ENCODE results near the gene DAPK1. TPM values are rescaled to one million over a fixed set of nuclear protein-coding genes. Genes with fewer than 3 reads are reported as not detected.
"Not testable (repeated sequence)": the region's sequence is repeated elsewhere in the genome, so short reads cannot be mapped to it uniquely, and the experiment has no call there.

The DAPK1 gene
- polyA plus RNA-seq, 2 of the 4 experiments (the other 2 are of a cell fraction) = 55.2 to 67.2 TPM

GRCh38 chr9:87548159-87548558 is 50.5 kb downstream of the DAPK1 start:
- ChIA-PET CTCF (interaction anchor here (1.0 to 1.3 kb wide), 2 partner anchors 25 to 114 kb away, joined by 3 read pairs; no protein-coding TSS in a partner anchor), POLR2A (no interaction called here)
- WGBS (ENCODE audit: missing lambda C conversion rate) = 94% methylated on average over 3 of the region's 3 CpGs
- no peak overlapping the region for H3K4me2 ChIP-seq
- no peak overlapping the region for H3K4me3 ChIP-seq
- TF ChIP-seq JUN (IDR thresholded peaks at IDR 0.05) = no peak
- TF ChIP-seq HEYL (CRISPR knock-in tag; IDR thresholded peaks at IDR 0.05) = no peak
- ATAC-seq (no peak), FAIRE-seq (no peak), DNase-seq (ENCODE audit: low read depth in 1 of 2, low spot score in 1 of 2) (no peak)
- no peak overlapping the region for H3K27ac ChIP-seq
- no peaks in the 10 kb centered on the region for H3K9me3 ChIP-seq
- H3K4me1 ChIP-seq = peaks cover 31% of the 10 kb centered on the region

GRCh38 chr9:87549088-87549487 is 51.4 kb downstream of the DAPK1 start:
- DNase-seq (ENCODE audit: low read depth in 1 of 2, low spot score in 1 of 2); H3K4me2 ChIP-seq; H3K4me3 ChIP-seq; POLR2A ChIA-PET; H3K27ac ChIP-seq; ATAC-seq; FAIRE-seq; H3K9me3 ChIP-seq: not testable (repeated sequence)
- WGBS (ENCODE audit: missing lambda C conversion rate) = 98% methylated on average over 2 of the region's 2 CpGs
- H3K4me1 ChIP-seq = peaks cover 26% of the 10 kb centered on the region
- CTCF ChIA-PET = interaction anchor here (1.3 kb wide), 1 partner anchor 113 kb away, joined by 3 read pairs; no protein-coding TSS in a partner anchor

DNA sequence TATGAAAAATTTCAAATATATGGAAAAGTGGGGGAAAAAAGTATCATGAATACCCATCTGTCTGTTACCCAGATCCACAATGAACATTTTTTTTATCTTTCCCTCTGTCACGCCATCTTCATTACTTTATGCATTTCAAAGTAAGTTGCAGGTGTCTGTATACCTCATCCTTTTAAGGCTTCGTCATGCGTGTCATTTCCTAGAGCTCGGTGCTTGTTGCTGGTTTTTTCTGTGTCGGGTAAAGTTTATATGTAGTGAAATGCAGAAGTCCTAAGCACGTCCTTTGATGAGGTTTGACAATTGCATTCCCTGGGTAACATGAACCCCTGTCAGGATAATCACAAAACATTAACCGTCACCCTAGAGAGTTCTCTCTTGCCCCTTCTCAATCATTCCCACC is 52.1 kb downstream of the DAPK1 start:
- DNase-seq (ENCODE audit: low read depth in 1 of 2, low spot score in 1 of 2) (no peak), FAIRE-seq (no peak), ATAC-seq (no peak)
- no peak overlapping the region for H3K27ac ChIP-seq
- POLR2A ChIA-PET = no interaction called here
- CTCF ChIA-PET = no interaction called here
- no peaks in the 10 kb centered on the region for H3K9me3 ChIP-seq
- no peak overlapping the region for H3K4me2 ChIP-seq
- H3K4me1 ChIP-seq = peaks cover 30% of the 10 kb centered on the region
- H3K4me3 ChIP-seq = no peak overlapping the region
- 94% methylated on average over 7 of the region's 7 CpGs for WGBS (ENCODE audit: missing lambda C conversion rate)
- TF ChIP-seq CBX2 (IDR thresholded peaks at IDR 0.05; ENCODE audit: borderline replicate concordance, low read depth) = no peak
- TF ChIP-seq POLR2A (IDR thresholded peaks at IDR 0.05; ENCODE audit: low read length) = no peak
- no peak for TF ChIP-seq RCOR1 (IDR thresholded peaks at IDR 0.05; ENCODE audit: low read depth, low read length)
- TF ChIP-seq, protein P1, sequence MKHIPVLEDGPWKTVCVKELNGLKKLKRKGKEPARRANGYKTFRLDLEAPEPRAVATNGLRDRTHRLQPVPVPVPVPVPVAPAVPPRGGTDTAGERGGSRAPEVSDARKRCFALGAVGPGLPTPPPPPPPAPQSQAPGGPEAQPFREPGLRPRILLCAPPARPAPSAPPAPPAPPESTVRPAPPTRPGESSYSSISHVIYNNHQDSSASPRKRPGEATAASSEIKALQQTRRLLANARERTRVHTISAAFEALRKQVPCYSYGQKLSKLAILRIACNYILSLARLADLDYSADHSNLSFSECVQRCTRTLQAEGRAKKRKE (CRISPR knock-in tag; IDR thresholded peaks at IDR 0.05; ENCODE audit: low read depth) = no peak
- no peak for TF ChIP-seq NPAS2 (CRISPR knock-in tag; IDR thresholded peaks at IDR 0.05; ENCODE audit: borderline replicate concordance)
- no peak for TF ChIP-seq JUNB (IDR thresholded peaks at IDR 0.05)
- no peak for TF ChIP-seq ZC3H11A (IDR thresholded peaks at IDR 0.05)
- TF ChIP-seq EHMT2 (IDR thresholded peaks at IDR 0.05; ENCODE audit: low read depth) = no peak

- WGBS (ENCODE audit: missing lambda C conversion rate) = 83% methylated on average over 5 of the region's 5 CpGs
- CTCF ChIA-PET = interaction anchor here (1.1 kb wide), 1 partner anchor 112 kb away, joined by 3 read pairs; no protein-coding TSS in a partner anchor
- TF ChIP-seq ESRRA (IDR thresholded peaks at IDR 0.05; ENCODE audit: borderline replicate concordance, low read length) = no peak
- TF ChIP-seq REST (IDR thresholded peaks at IDR 0.05) = no peak
- no peak for TF ChIP-seq NR3C1 (IDR thresholded peaks at IDR 0.05)
- no peak for TF ChIP-seq CHD4 (IDR thresholded peaks at IDR 0.05; ENCODE audit: borderline replicate concordance)
- no peak for TF ChIP-seq CBX2 (IDR thresholded peaks at IDR 0.05; ENCODE audit: borderline replicate concordance, low read depth)
- no peak for TF ChIP-seq TFCP2L1 (CRISPR knock-in tag; IDR thresholded peaks at IDR 0.05)
- TF ChIP-seq CEBPB (IDR thresholded peaks at IDR 0.05) = no peak
- no peak for TF ChIP-seq FOSB (CRISPR knock-in tag; IDR thresholded peaks at IDR 0.05)
- TF ChIP-seq JUNB (IDR thresholded peaks at IDR 0.05) = no peak
- no peak for TF ChIP-seq SMC3 (IDR thresholded peaks at IDR 0.05)
- TF ChIP-seq GATA3 (IDR thresholded peaks at IDR 0.05; ENCODE audit: borderline replicate concordance) = no peak
- no peak for TF ChIP-seq MYC (IDR thresholded peaks at IDR 0.05; ENCODE audit: borderline replicate concordance, low read length)
- TF ChIP-seq HMGXB4 (CRISPR knock-in tag; IDR thresholded peaks at IDR 0.05; ENCODE audit: borderline replicate concordance) = no peak
- no peak for TF ChIP-seq TP53 (CRISPR knock-in tag; IDR thresholded peaks at IDR 0.05)
- no peak for TF ChIP-seq BCL3 (IDR thresholded peaks at IDR 0.05)
- no peak for TF ChIP-seq HOXB5 (CRISPR knock-in tag; IDR thresholded peaks at IDR 0.05)
Observed at GRCh38 chr9:87550253-87550954, 52.7 kb downstream of the DAPK1 start.

More at GRCh38 chr9:87550253-87550954, 52.7 kb downstream of the DAPK1 start:
- Histone ChIP-seq H3K4me1 (peaks cover 30% of the 10 kb centered on the region), H3K9me3 (no peaks in the 10 kb centered on the region), H3K4me3 (no peak overlapping the region), H3K4me2 (no peak overlapping the region), H3K27ac (no peak overlapping the region)
- POLR2A ChIA-PET = no interaction called here
- ATAC-seq (no peak), DNase-seq (ENCODE audit: low read depth in 1 of 2, low spot score in 1 of 2) (no peak), FAIRE-seq (no peak)

Data from A549 (cell line).